HepG2 (cell line): ENCODE results near the gene TMX1. TPM values are rescaled to one million over a fixed set of nuclear protein-coding genes. Genes with fewer than 3 reads are reported as not detected.

Experiments
- AGO2 ChIP-seq: fragments of 200-400 bp; formaldehyde crosslinking; optimal IDR thresholded peaks from 2 replicates; pipeline ENCODE3; 2017; ENCODE audit warnings: mild to moderate bottlenecking, low read depth, low read length, moderate library complexity
- ELF4 ChIP-seq: sonication (generic); formaldehyde crosslinking; IDR thresholded peaks from 2 replicates; pipeline ENCODE4 v1.5.0; 2020; ENCODE audit warnings: missing genetic modification reagents, mild to moderate bottlenecking, moderate library complexity, borderline replicate concordance
- FOXP1 ChIP-seq, 2 experiments: fragments of 450-650 bp in 1 of 2; IDR thresholded peaks; 2 replicates each; pipeline ENCODE4 v1.6.1; 2017 to 2018; ENCODE audit warnings: antibody characterized with exemption in 1 of 2
- KDM5A ChIP-seq: fragments of 200-600 bp; sonication (generic); IDR thresholded peaks from 2 replicates; pipeline ENCODE4 v1.7.0; 2018; ENCODE audit warnings: antibody characterized with exemption, mild to moderate bottlenecking, low read length, borderline replicate concordance
- KMT2A ChIP-seq: sonication (generic); formaldehyde crosslinking; IDR thresholded peaks from 2 replicates; pipeline ENCODE4 v1.4.0; 2020; ENCODE audit warnings: missing genetic modification reagents
- MTA1 ChIP-seq: sonication (generic); formaldehyde crosslinking; IDR thresholded peaks from 2 replicates; pipeline ENCODE4 v1.4.0; 2020; ENCODE audit warnings: missing genetic modification reagents, mild to moderate bottlenecking, borderline replicate concordance
- RFX3 ChIP-seq: IDR thresholded peaks from 2 replicates; pipeline ENCODE4 v1.6.1; 2016; ENCODE audit warnings: missing biosample characterization, missing genetic modification reagents
- SNRNP70 ChIP-seq: fragments of 200-400 bp; formaldehyde crosslinking; IDR thresholded peaks from 2 replicates; pipeline ENCODE4 v1.6.1; 2017; ENCODE audit warnings: mild to moderate bottlenecking, low read depth, low read length, moderate library complexity
- TGIF2 ChIP-seq: IDR thresholded peaks from 2 replicates; pipeline ENCODE4 v1.6.1; 2016; ENCODE audit warnings: control low read depth, missing compliant biosample characterization
- ZNF350 ChIP-seq: sonication (generic); formaldehyde crosslinking; IDR thresholded peaks from 2 replicates; pipeline ENCODE4 v1.4.0; 2020; ENCODE audit warnings: mild to moderate bottlenecking, low read depth, missing genetic modification reagents, borderline replicate concordance
- ZNF605 ChIP-seq: sonication (generic); formaldehyde crosslinking; IDR thresholded peaks from 2 replicates; pipeline ENCODE4 v1.8.0; 2022; ENCODE audit warnings: mild to moderate bottlenecking, missing genetic modification reagents
- ZNF672 ChIP-seq: sonication (generic); formaldehyde crosslinking; IDR thresholded peaks from 2 replicates; pipeline ENCODE4 v1.8.1; 2022; ENCODE audit warnings: missing genetic modification reagents
- ZNF780A ChIP-seq: sonication (generic); formaldehyde crosslinking; IDR thresholded peaks from 2 replicates; pipeline ENCODE4 v1.8.0; 2022; ENCODE audit warnings: mild to moderate bottlenecking, missing genetic modification reagents, moderate library complexity
- polyA plus RNA-seq, 8 experiments: library from polyadenylated mRNA; depleted of rRNA in 3 of 8; stranded (reverse) in 7 of 8; unstranded in 1 of 8; fragments of >200 nt; fragmentation: Illumina TruSeq in 4 of 8; extraction: Trizol in 4 of 8; gene quantifications; 2 replicates each; pipeline versions ENCODE4 v1.2.1 to v1.2.3, GENCODE V29; 2011 to 2016; ENCODE audit warnings: low read depth in 4 of 8, missing spikeins in 1 of 8, mixed read lengths in 1 of 8; ENCODE audit not compliant: insufficient read depth in 1 of 8
- total RNA-seq, 5 experiments: library from RNA; depleted of rRNA; stranded (reverse); fragments of >200 nt; fragmentation: Illumina TruSeq; extraction: Trizol; gene quantifications; 2 replicates each; pipeline ENCODE4 v1.2.3, GENCODE V29; 2016; ENCODE audit warnings: low read depth in 1 of 5
- TF ChIP-seq, protein P1 (sequence below): sonication (generic); formaldehyde crosslinking; IDR thresholded peaks from 2 replicates; pipeline ENCODE4; 2020; ENCODE audit warnings: missing genetic modification reagents, mild to moderate bottlenecking, borderline replicate concordance
- TF ChIP-seq, protein P2 (sequence below): sonication (generic); formaldehyde crosslinking; IDR thresholded peaks from 2 replicates; pipeline ENCODE4 v1.4.0; 2020; ENCODE audit warnings: mild to moderate bottlenecking, missing genetic modification reagents
- TF ChIP-seq, protein P3 (sequence below): sonication (generic); formaldehyde crosslinking; IDR thresholded peaks from 2 replicates; pipeline ENCODE4 v1.4.0; 2020; ENCODE audit warnings: missing genetic modification reagents, borderline replicate concordance
- TF ChIP-seq, protein P4 (sequence below): sonication (generic); formaldehyde crosslinking; IDR thresholded peaks from 2 replicates; pipeline ENCODE4 v1.4.0; 2020; ENCODE audit warnings: mild to moderate bottlenecking, missing genetic modification reagents

The TMX1 gene
- total and polyA plus RNA-seq, 2 of the 13 experiments (the other 11 are each of a cell fraction or from before 2014, with no cell fraction given) = 23.0 to 56.8 TPM

DNA sequence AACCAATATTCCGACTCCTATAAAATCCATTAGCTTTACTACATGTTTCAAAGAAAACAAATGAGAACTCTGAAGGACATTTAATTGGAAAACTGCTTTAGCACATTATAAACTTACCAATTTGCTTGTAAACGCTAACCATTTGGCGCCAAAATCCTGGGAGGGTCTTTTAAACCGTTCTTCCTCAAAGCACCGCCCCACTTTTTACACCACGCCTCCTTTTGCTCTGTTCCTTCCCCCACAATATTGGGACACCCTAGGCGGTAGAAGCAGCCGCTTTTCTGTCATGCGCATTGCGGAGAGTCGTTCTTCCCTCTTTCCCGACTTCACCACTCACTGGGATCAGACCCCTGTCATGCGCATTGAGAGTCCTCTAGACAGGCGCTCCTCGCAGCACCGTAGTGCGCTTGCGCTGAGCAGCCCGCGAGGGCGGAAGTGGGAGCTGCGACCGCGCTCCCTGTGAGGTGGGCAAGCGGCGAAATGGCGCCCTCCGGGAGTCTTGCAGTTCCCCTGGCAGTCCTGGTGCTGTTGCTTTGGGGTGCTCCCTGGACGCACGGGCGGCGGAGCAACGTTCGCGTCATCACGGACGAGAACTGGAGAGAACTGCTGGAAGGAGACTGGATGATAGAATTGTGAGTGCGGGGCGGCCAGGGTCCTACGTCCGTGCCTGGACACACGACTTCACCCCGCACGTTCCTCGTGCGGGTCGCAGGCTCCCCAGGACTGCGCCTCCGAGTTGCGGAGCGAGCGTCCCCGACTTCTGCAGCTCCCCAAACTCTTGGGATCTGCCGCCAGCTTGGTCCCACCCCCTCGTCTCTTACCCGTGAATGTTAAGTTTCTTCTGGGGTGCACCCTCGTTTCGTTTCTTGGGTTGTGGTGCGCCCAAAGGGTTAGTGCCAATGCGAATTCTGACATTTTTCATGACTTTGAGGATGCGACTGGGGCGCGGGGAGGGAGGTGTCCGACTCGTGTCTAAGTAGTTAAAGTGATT is at the start of gene TMX1 (continued):
- TF ChIP-seq FOXP1 (IDR thresholded peaks at IDR 0.05) (no peak), FOXP1 (CRISPR knock-in tag; IDR thresholded peaks at IDR 0.05) (no peak), SNRNP70 (no peak), ZNF780A (CRISPR knock-in tag) (peak; percentile 68), ZNF350 (CRISPR knock-in tag) (peak; percentile 74), AGO2 (peak; percentile 48), ZNF605 (CRISPR knock-in tag) (peak; percentile 68; the same call in 1 of the 2 replicates), KDM5A (peak; percentile 45; the same call in 1 of the 2 replicates), MTA1 (CRISPR knock-in tag) (peak; percentile 33; the same call in 1 of the 2 replicates), TGIF2 (CRISPR knock-in tag) (peak; percentile 46; the same call in 1 of the 2 replicates), KMT2A (CRISPR knock-in tag) (peak; percentile 98), ZNF672 (CRISPR knock-in tag) (no peak), ELF4 (CRISPR knock-in tag) (peak; percentile 88), RFX3 (CRISPR knock-in tag) (no peak)
- TF ChIP-seq, protein P1, sequence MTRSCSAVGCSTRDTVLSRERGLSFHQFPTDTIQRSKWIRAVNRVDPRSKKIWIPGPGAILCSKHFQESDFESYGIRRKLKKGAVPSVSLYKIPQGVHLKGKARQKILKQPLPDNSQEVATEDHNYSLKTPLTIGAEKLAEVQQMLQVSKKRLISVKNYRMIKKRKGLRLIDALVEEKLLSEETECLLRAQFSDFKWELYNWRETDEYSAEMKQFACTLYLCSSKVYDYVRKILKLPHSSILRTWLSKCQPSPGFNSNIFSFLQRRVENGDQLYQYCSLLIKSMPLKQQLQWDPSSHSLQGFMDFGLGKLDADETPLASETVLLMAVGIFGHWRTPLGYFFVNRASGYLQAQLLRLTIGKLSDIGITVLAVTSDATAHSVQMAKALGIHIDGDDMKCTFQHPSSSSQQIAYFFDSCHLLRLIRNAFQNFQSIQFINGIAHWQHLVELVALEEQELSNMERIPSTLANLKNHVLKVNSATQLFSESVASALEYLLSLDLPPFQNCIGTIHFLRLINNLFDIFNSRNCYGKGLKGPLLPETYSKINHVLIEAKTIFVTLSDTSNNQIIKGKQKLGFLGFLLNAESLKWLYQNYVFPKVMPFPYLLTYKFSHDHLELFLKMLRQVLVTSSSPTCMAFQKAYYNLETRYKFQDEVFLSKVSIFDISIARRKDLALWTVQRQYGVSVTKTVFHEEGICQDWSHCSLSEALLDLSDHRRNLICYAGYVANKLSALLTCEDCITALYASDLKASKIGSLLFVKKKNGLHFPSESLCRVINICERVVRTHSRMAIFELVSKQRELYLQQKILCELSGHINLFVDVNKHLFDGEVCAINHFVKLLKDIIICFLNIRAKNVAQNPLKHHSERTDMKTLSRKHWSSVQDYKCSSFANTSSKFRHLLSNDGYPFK (CRISPR knock-in tag) = peak; percentile 74; the same call in 1 of the 2 replicates
- TF ChIP-seq, protein P2, sequence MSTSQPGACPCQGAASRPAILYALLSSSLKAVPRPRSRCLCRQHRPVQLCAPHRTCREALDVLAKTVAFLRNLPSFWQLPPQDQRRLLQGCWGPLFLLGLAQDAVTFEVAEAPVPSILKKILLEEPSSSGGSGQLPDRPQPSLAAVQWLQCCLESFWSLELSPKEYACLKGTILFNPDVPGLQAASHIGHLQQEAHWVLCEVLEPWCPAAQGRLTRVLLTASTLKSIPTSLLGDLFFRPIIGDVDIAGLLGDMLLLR (CRISPR knock-in tag) = peak; percentile 89
- TF ChIP-seq, protein P3, sequence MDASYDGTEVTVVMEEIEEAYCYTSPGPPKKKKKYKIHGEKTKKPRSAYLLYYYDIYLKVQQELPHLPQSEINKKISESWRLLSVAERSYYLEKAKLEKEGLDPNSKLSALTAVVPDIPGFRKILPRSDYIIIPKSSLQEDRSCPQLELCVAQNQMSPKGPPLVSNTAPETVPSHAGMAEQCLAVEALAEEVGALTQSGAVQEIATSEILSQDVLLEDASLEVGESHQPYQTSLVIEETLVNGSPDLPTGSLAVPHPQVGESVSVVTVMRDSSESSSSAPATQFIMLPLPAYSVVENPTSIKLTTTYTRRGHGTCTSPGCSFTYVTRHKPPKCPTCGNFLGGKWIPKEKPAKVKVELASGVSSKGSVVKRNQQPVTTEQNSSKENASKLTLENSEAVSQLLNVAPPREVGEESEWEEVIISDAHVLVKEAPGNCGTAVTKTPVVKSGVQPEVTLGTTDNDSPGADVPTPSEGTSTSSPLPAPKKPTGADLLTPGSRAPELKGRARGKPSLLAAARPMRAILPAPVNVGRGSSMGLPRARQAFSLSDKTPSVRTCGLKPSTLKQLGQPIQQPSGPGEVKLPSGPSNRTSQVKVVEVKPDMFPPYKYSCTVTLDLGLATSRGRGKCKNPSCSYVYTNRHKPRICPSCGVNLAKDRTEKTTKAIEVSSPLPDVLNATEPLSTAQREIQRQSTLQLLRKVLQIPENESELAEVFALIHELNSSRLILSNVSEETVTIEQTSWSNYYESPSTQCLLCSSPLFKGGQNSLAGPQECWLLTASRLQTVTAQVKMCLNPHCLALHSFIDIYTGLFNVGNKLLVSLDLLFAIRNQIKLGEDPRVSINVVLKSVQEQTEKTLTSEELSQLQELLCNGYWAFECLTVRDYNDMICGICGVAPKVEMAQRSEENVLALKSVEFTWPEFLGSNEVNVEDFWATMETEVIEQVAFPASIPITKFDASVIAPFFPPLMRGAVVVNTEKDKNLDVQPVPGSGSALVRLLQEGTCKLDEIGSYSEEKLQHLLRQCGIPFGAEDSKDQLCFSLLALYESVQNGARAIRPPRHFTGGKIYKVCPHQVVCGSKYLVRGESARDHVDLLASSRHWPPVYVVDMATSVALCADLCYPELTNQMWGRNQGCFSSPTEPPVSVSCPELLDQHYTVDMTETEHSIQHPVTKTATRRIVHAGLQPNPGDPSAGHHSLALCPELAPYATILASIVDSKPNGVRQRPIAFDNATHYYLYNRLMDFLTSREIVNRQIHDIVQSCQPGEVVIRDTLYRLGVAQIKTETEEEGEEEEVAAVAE (CRISPR knock-in tag) = 0 out of 2 replicates have a peak, but pooled peaks have one; percentile 30
- TF ChIP-seq, protein P4, sequence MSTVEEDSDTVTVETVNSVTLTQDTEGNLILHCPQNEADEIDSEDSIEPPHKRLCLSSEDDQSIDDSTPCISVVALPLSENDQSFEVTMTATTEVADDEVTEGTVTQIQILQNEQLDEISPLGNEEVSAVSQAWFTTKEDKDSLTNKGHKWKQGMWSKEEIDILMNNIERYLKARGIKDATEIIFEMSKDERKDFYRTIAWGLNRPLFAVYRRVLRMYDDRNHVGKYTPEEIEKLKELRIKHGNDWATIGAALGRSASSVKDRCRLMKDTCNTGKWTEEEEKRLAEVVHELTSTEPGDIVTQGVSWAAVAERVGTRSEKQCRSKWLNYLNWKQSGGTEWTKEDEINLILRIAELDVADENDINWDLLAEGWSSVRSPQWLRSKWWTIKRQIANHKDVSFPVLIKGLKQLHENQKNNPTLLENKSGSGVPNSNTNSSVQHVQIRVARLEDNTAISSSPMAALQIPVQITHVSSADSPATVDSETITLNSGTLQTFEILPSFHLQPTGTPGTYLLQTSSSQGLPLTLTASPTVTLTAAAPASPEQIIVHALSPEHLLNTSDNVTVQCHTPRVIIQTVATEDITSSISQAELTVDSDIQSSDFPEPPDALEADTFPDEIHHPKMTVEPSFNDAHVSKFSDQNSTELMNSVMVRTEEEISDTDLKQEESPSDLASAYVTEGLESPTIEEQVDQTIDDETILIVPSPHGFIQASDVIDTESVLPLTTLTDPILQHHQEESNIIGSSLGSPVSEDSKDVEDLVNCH (CRISPR knock-in tag) = no peak
